ENCODE measurements around the gene RPS6KC1.
"Not testable (repeated sequence)": the region's sequence is repeated elsewhere in the genome, so short reads cannot be mapped to it uniquely, and the experiment has no call there.

The RPS6KC1 gene

DNA sequence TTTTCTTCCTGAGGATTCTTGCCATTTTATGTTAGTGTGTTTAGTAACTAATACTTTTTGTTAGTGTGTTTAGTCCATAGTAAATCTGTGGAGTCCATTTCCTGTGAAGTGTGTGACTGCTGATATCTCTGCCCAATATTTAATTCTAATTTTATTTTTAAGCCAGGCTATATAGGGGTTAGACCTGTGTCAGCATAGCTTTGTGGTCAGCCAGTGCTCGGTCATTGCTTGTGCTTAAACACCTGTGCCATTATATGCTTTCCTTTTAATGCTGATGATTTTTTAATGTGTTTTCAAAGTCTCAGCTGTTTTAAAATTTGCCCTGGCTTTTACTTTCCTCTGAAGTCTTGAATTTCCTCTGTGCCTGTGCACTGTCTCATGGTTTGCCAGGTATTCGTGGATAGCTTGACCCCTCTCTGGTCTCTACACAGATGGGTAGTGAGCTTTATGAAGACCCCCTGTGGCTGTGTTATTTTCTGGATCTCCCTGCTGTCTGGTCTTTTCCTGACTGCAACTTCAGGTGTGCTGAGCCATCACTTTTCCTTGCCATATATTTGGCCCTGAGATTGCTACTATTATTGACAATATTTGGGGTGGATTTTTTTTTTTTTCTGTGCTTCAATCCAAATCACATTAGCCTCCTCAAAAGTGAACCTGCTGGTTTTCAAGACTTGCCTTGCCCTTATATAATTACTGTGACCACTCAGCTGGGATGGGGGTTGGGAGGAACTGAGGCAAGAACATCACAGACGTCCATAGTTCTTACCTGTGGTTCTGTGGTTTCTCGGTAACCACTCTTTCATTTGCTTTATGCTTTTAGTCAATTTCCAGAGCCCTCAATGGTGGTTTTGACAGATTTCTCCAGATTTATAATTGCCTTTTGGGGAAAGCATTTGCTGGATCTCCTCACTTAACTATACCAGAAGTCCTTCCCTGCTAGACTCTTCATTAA, 59.6 kb downstream of the RPS6KC1 start:
- DNase-seq (ENCODE audit: low read depth in 2 of 2) = no peak

GRCh38 chr1:213111502-213111901, 60.5 kb downstream of the RPS6KC1 start:
- DNase-seq (ENCODE audit: low read depth in 2 of 2) = no peak

DNA sequence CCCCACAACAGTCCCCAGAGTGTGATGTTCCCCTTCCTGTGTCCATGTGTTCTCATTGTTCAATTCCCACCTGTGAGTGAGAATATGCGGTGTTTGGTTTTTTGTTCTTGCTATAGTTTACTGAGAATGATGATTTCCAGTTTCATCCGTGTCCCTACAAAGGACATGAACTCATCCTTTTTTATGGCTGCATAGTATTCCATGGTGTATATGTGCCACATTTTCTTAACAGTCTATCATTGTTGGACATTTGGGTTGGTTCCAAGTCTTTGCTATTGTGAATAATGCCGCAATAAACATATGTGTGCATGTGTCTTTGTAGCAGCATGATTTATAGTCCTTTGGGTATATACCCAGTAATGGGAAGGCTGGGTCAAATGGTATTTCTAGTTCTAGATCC, 61.7 kb downstream of the RPS6KC1 start:
- not testable (repeated sequence) for DNase-seq (ENCODE audit: low read depth in 2 of 2)

DNA sequence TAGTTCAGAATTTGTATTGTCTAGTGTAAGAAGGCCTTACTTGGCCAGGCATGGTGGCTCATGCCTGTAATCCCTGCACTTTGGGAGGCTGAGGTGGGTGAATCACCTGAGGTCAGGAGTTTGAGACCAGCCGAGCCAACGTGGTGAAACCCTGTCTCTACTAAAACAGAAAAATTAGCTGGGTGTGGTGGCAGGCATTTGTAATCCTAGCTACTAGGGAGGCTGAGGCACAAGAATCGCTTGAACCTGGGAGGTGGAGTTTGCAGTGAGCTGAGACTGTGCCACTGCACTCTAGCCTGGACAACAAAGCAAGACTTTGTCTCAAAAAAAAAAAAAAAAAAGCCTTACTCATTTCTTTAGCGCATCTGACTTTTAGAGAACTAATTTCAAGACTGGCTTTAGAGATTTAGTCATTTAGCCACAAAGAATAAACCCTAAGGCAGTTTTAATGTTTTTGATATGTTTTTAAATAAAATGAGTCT, 66.7 kb downstream of the RPS6KC1 start:
- DNase-seq (ENCODE audit: low read depth in 2 of 2) = peak in 1 of 2 donors; percentile 3

- no peak for DNase-seq (ENCODE audit: low read depth in 2 of 2)
Measured at GRCh38 chr1:213119794-213120193, 68.8 kb downstream of the RPS6KC1 start.

GRCh38 chr1:213120386-213120785, 69.3 kb downstream of the RPS6KC1 start:
- no peak for DNase-seq (ENCODE audit: low read depth in 2 of 2)

DNA sequence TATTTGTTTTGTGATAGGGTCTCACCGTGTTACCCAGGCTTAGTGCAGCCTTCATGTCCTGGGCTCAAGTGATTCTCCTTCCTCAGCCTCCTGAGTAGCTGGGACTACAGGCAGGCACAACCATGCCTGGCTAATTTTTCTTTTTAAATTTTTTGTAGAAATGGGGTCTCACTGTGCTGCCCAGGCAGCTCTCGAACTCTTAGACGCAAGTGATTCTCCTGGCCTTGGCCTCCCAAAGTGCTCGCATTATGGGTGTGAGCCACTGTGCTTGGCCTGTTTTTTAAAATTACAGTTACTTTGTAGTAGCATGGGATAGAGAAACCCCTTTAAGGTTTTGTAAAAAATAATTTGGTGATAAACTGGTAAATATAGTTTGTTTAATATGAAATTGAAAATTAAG, 69.9 kb downstream of the RPS6KC1 start:
- no peak for DNase-seq (ENCODE audit: low read depth in 2 of 2)

DNA sequence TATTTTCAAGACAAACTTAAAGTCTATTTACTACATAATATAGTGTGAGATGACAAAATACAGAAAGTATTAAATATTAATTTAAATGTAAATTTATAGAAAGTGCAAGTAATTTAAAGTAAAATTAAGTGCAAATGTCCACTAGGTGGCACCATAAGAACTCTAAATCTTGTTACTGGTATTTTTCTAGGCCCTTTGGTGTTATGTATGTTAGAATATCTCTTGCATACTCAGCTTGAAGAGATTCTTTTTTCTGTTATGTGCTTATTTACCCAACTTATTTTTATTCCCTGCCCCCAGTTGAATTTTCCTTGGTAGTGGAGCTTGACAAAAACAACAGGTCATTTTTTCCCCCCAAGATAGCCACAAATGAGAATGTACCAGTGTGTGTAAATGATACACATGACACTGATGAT, 71.5 kb downstream of the RPS6KC1 start:
- DNase-seq (ENCODE audit: low read depth in 2 of 2) = no peak

- no peak for DNase-seq (ENCODE audit: low read depth in 2 of 2)
Measured at GRCh38 chr1:213123087-213123486, 72.0 kb downstream of the RPS6KC1 start.

- no peak for DNase-seq (ENCODE audit: low read depth in 2 of 2)
Measured at GRCh38 chr1:213123536-213123935, 72.5 kb downstream of the RPS6KC1 start.

GRCh38 chr1:213124590-213124989, 73.5 kb downstream of the RPS6KC1 start:
- DNase-seq (ENCODE audit: low read depth in 2 of 2) = no peak

DNA sequence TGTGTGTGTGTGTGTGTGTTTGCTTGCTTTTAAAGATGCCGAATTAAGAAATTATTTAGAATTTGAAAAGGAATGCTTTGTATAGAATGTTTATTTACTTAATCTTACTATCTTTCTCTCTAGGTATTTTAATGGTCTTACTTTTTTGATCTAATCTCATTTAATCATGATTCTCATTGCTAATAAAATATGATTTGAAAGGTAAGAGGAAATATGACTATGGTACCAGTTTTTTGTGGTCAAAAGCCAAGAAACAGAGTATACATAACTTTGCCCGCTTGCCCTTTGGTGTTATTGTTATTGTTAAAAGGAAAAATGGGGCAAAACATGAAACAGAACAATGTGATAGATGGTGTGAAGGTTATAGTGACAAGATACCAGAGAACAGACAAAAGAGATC, 74.6 kb downstream of the RPS6KC1 start:
- no peak for DNase-seq (ENCODE audit: low read depth in 2 of 2)

DNA sequence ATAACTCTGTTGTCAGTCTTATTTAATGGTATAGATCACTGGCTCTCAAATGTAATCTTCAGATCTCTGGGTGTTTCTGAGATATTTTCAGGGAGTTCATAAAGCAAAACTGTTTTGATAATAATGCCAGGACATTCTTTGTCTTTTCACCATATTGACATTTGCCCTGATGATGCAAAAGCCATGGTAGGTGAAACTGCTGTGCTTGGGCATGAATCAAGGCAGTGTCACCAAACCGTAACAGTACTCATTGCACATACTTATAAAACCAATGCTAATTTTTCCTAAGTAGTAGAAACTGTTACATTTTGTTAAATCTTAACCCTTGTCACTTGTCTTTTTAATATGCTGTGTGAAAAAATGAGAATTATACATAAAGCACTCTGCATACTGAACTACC, 76.0 kb downstream of the RPS6KC1 start:
- no peak for DNase-seq (ENCODE audit: low read depth in 2 of 2)

DNA sequence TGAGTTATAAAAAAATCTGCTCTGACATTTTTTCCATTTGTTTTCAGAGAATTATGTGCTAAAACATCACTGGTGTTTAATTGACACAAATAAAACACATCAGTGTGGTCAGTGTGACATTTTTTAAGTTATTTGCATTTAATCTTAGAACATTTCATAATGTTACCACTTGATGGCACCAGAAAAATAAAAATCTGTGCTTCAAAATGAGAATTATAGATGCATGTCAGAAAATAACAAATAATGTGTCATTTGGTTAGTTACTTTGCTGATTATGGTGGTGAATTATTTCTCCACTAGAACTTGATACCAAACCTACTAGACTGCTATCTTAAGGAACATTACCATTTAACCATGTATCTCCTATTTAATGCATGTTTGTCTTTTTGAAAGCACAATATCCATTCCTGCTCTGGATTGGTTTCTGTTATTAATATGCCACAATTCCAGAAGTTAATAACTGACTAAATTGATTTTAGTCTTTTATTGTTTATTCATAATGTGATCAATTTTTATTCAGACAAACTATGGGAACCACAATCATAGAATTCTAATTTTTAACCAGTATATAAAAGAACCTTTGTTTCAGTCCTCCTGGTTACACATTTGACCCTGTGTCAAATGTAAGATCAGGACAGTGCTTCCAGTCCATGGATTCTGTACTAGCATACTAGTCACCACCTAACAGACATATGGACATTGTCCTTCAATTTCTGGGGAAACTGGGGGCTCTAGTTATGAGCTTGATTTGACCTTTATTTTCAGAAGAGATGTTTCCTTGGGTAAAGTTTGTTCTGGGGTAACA, 81.0 kb downstream of the RPS6KC1 start:
- DNase-seq (ENCODE audit: low read depth in 2 of 2) = no peak

- DNase-seq (ENCODE audit: low read depth in 2 of 2) = no peak
Measured at GRCh38 chr1:213135572-213135971, 84.5 kb downstream of the RPS6KC1 start.

GRCh38 chr1:213136190-213136917, 85.3 kb downstream of the RPS6KC1 start:
- DNase-seq (ENCODE audit: low read depth in 2 of 2) = no peak

DNA sequence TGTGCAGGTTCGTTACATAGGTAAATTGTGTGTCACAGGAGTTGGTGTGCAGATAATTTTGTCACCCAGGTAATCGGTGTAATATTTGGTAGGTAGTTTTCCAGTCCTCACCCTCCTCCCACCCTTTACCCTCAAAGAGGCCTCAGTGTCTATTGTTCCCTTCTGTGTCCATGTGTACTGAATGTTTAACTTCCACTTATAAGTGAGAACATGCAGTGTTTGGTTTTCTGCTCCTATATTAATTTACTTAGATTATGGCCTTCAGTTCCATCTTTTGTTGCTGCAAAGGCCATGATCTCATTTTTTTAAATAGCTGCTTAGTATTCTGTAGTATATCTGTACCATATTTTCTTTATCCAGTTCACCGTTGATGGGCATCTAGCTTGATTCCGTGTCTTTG, 87.3 kb downstream of the RPS6KC1 start:
- no peak for DNase-seq (ENCODE audit: low read depth in 2 of 2)

DNA sequence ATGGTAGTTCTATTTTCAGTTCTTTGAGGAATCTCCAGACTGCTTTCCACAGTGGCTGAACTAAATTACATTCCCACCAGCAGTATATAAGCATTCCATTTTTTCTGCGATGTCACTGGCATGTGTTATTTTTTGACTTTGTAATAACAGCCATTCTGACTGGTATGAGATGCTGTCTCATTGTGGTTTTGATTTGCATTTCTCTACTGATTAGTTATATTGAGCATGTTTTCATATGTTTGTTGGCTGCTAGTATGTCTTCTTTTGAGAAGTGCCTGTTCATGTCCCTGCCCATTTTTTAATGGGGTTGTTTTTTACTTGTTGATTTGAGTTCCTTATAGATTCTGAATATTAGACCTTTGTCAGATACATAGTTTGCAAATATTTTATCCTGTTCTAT, 87.9 kb downstream of the RPS6KC1 start:
- DNase-seq (ENCODE audit: low read depth in 2 of 2) = no peak

DNA sequence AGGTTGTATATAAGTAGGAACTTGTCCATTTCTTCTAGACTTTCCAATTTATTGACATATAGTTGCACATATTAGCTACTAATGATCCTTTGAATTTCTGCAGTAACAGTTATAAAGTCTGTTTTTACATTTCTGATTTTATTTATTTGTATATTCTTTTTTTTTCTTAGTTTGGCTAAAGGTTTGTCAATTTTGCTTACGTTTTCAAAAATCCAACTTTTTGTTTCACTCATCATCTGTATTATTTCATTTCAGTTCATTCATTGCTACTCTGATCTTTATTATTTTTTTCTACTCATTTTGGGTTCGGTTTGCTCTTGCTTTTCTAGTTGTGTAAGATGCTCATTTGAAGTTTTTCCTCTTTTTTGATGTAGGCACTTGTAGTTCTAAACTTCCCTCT, 97.9 kb downstream of the RPS6KC1 start:
- DNase-seq (ENCODE audit: low read depth in 2 of 2) = no peak

DNA sequence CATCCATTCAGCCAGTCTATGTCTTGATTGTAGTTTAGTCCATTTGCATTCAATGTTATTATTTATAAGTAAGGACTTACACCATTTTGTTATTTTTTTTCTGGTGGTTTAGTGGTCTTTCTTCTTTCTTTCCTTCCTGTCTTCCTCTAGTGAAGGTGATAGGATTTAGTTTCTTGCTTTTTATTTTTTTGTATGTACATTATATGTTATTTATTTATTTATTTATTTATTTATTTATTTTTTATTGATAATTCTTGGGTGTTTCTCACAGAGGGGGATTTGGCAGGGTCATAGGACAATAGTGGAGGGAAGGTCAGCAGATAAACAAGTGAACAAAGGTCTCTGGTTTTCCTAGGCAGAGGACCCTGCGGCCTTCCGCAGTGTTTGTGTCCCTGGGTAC, 99.0 kb downstream of the RPS6KC1 start:
- DNase-seq (ENCODE audit: low read depth in 2 of 2) = not testable (repeated sequence)

GRCh38 chr1:213154056-213154685, 103.1 kb downstream of the RPS6KC1 start:
- no peak for DNase-seq (ENCODE audit: low read depth in 2 of 2)
